HG03354 (cell line): ENCODE measurements around the gene RNF32.
"Not testable (repeated sequence)": the region's sequence is repeated elsewhere in the genome, so short reads cannot be mapped to it uniquely, and the experiment has no call there.

Experiments
- ATAC-seq: cut with Tn5 transposase; IDR thresholded peaks from one replicate; pipeline ENCODE4 v1.9.1; 2021; ENCODE audit warnings: mild to moderate bottlenecking; ENCODE audit not compliant: unreplicated experiment, poor library complexity, severe bottlenecking

Gene RNF32

DNA sequence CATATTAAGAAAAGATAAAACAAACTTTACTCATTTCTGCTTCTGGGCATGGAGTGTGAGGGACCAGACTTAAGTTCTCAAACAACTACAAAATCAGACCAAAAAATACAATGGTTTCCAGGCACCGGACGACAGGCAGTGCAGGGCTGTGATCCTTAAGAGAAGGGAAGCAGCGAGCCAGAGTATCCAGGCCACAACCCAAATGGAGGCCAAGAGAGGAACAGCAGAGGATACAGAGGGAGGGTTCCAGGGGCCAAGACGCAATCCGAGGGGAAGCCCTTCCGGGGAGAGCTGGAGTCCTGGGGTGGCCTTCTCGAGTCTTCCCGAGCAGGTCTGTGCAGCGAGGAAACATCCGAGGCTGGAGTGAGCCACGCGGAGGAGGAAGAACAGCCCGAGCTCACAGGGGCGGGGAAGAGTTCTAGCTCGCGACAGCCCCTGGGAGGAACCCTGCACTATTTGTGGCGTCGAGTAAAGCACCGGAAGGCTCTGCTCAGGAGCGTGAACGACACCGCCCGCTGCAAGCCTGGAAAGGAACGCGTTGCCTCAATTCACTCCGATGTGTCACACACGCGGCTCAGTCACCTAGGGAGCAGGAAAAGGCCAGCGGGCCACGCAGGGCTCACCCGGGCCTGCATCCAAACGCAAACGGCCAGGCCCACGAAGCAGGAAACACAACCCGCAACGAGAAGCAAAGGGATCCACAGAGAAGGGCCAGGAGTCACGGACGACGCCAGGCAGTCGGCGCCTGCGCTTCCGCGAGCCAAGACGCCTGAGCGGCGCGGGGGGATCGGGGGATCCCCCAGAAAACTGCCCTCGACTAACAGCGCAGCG is 933 bp upstream of the RNF32 start:
- ATAC-seq, result no peak

DNA sequence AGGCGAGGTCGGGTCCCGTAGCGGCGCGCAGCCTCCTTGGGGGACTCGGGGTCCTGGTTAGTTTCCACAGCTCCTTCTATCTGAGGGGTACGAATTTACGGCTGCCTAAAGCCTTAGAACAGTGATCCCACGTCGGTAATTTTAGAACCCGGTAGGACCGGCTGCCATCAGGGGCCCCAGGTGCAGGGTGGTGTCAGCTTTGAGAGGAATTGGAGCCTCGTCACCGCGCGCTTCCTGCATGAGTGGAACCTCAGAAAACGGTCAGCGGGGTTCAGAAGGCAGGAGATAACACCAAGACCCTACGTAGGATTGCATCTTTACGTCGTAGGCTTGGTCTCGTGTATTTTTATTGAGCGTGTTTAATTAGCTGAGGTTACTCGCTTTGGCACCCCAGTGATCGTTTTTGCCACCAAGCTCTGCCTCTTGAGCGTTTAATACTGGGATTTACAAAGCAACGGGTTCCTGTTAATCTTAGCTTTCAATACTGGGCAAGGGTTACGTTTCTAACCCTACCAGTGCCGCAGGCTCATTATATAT is 443 bp downstream of the RNF32 start:
- peak; percentile 69 for ATAC-seq

DNA sequence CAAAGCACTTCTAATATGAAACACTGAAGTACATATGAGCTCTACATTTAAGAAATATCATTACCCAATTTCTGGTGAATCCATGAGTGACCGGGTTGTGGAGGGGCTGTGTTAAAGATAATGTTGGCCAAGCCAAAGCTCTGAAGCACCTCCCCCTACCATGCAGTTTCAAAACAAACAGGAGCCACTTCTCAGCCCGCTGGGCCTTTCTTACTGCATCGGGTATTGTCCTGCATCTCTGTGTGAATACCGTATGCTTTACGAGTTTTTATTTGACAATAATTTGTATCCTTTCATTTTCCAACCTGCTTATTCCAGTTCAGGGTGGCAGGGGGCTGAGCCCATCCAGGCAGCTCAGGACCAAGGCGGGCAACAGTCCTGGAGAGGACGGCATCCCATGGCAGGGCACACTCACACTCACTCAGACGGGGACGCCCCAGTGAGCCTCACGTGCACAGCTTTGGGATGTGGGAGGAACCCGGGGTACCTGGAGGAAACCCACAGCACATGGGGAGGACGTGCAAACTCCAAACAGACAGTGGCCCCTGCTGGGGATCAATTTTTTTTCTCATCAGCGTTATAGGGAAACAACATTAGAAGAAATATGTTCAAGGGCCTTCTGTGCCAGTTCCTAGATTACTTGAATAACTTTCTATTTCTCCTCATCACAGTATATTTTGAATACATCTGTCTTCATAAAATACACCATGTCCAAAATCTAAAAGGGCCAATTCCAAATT is 1.9 kb downstream of the RNF32 start:
- ATAC-seq, result no peak

DNA sequence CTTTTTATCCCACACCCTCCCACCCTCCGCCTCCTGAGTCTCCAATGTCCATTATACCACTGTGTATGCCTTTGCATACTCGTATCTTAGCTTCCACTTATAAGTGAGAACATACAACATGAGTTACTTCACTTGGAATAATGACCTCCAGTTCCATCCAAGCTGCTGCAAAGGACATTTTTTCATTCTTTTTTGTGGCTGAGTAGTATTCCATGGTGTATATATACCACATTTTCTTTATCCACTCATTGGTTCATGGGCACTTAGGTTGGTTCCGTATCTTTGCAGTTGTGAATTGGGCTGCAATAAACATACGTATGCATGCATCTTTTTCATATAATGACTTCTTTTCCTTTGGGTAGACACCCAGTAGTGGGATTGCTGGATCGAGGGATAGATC is 6.8 kb downstream of the RNF32 start:
- not testable (repeated sequence) for ATAC-seq

DNA sequence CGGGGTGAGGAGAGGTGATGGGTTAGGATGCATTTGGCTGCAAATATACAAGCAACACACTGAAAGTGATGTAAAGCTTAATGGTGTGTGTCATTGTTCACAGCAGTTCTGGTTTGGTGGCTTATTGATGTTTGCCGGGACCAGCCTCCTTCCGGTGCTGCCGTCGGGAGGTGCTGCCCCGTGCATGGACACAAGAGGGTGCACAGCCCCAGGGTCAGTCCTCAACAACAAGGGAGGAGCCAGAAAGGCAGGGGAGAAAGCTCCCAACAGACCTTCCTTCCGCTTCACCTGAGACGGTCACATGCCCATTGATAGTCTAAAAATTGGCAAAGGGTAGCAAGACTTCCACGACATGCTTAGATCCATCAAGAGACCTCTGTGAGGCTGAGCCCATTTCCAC is 9.5 kb downstream of the RNF32 start:
- no peak for ATAC-seq

DNA sequence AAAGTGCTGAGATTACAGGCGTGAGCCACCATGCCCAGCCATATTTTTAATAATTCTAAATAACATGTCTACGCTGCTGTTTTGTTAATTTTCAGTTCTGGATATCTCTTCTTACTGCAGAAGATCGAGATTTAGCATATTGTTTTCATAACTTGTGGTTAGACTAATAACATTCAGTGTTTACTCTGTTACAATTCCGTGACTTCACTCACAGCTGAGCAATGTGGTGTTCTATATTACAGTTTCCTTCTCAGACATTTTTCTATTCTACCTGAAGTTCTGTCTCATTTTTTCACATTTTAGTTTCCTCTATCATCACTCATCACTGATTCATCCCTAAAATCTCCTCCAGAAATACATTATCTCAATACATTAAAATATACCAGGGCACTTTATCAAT is 10.9 kb downstream of the RNF32 start:
- ATAC-seq, result no peak

DNA sequence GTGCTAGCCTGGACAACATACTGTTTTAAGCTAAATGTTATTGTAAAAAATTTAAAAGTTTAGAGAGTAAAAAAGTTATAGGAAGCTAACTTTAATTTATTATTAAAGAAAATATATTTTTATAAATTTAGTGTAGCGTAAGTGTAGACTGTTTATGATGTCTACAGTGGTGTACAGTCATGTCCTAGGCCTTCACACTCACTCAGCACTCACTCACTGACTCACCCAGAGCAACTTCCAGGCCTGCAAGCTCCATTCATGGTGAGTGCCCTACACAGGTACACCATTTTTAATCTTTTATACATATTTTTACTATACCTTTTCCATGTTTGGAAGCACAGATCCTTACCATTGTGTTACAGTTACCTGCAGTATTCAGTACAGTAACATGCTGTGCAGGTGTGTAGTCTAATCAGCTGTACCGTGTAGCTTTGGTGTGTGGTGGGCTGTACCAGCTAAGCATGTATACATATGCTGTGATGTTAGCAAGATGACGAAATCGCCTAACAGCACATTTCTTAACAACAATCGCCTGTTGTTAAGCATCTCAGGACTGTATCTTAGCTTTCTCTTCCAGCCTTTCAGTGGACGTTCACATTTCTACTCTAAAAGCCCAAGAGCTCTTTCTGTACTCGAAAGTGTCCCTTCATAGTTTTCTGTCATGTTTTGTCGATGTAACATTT is 12.5 kb downstream of the RNF32 start:
- no peak for ATAC-seq

DNA sequence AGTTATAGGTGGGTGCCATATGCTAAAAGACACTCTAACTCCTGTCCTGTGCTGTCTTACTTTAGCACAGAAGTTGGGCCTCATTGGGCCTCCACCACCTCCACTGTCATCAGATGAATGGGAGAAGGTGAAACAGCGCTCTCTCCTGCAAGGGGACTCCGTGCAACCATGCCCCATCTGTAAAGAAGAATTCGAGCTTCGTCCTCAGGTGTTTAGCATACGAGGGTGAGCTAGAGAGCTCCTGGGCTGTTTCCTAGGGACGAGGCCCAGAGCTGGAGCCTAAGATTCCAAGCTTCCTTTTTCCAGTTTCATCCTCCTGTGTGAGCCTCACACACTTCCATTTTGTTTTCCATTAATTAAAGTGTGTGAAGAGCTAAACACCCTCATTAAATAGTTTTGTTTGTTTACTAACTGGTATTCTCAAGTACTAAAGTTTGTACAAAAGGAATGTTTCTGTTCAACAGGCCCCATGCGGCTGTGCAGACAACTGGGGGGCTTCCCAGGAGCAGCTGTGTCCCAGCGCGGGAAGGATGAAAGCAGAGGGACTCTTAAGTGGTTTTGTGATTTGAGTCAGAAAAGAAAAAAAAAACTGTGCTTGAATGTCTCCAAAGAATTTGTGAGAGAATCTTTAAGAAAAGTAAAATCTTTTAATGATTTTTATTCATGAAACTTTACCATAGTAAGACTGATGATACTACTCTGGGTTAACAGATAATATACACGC is 14.1 kb downstream of the RNF32 start:
- no peak for ATAC-seq

DNA sequence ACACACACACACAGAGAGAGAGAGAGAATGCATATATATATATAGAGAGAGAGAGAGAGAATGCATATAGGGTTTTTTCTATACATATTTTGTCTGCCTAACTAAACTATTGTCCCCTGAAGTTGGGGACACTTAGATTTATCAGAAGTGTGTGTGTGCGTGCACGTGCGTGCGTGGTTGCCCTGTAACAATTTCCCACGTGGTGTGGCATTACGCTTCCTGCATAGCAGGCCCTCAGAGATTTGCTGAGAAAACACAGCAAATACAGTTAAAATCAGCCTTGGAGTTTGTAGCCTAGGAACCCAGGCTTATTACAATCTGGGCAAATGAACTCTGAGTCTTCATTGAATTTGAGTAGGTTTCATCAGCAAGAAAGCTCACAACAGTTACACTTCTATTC is 14.7 kb downstream of the RNF32 start:
- no peak for ATAC-seq

DNA sequence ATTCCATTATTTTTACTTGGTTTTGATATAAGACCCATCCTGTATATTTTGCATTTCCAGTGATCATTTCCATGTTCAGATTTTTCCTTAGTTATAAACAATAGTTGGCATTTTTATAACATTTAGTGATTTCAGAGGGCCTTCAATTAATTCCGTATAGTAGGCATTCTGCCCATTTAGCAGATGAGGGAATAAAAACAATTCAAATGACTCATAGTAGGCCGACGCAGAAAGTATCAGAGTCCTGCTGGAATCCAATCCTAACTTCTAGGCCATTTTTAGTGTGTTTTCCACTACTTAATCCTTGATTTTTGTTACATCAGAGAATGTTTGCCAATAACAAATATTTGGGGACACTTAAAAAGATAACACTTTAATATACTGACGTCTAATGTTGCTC is 15.4 kb downstream of the RNF32 start:
- ATAC-seq, result no peak

DNA sequence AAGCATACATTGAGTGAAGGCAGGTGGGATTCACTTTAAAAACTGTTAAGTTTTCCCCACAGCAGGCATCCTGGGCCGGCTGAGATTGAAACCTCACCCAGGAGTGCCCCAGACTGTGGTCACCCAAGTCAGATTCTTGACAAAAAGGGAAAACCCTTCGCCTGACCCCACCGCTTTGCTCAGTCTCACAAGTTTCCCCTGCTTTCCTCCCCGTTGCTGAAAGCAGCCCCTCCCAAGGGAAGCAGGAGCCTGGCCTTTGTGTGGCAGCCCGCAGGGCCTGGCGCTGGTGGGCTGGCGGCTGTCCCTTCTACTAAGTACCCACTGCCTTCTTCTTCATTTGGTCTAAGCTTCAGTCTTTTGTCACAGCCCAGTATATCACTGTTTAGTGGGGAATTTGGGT is 16.0 kb downstream of the RNF32 start:
- ATAC-seq, result peak; percentile 48

DNA sequence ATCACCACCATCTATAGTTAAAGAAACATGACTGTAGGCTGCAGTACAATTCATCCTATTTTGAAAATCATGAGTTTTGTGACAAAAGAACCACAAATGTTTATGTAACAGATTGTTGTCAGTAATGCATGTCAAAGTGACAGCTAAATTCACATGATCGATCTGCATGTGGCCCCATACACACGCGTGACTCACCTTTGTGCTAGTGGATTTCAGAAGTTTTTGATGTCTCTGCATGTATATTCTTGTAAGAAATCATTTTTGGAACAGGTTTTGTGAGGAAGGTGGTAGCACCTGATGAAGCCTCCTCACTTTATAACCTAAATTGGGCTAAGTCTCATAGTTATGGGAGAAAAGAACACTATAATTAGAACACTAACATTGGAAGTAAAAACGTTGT is 17.1 kb downstream of the RNF32 start:
- no peak for ATAC-seq

DNA sequence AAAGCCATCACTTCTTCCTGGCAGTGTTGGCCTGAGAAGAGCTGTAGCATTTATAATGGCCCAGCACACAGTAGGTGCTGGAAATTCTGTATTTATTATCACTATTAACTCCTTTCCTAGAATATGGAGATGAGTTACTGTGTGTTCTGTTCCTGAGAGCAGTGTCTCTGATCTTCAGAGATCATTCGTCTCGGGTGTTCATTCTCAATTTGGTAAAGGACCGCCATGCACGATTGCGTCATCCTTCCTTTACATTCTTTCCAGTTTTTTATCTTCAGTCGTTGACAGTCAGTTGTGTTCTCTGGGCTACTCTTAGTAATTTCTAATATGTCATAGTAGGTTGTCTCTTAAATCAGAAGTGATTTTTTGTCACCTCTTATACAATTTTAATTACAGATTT is 18.6 kb downstream of the RNF32 start:
- ATAC-seq, result no peak

DNA sequence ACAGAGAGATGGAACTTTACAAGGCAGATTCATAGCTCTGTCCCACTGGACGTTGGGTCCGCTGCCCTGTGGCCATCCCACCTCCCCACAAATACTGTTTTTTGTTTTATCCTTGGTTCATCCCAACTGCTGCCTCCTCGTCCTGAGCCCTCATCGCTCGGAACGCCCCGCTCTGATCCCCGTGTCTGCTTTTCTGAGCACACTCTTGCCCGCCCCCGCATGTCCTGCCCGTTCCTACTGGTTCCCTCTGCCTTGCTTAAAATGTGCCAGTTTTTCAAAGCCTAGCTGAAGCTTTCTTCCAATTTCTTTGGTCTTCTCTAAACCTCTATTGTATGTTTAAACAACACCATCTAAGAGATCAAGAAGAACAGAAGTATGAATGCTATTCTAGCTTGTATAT is 19.4 kb downstream of the RNF32 start:
- no peak for ATAC-seq

DNA sequence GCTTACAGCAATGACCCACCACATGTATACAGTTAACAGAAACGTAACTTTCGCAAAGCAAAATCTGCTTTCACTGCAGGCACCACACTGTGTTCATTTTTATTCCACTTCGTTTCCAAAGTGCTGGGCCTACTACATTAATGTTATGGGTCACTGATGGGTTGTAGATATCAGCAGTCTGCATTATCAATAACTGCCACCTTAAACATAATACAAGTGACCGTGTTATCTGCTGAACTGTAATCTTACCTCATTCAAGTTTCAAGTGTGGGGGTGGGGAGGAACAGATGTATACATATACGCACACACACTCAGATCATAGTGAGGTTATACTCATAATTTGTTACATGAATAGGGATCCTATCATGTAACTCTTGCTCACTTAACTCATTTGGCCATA is 21.1 kb downstream of the RNF32 start:
- ATAC-seq, result no peak

DNA sequence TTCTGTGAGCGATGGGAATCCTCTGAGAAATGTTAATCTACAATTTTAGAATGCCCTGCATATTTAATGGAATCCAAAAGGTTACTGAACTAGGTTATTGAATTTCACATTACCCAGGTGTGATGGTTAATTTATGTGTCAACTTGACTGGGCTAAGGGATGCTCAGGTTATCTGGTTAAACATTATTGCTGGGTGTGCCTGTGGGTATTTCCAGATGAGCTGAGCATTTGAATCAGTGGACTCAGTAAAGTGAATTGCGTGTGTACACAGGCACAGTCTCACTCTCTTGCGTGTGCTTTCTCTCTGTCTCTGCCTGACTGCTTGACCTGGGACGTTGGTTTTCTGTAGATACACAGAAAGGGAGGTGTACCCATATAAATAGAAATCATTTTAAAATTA is 21.7 kb downstream of the RNF32 start:
- no peak for ATAC-seq

DNA sequence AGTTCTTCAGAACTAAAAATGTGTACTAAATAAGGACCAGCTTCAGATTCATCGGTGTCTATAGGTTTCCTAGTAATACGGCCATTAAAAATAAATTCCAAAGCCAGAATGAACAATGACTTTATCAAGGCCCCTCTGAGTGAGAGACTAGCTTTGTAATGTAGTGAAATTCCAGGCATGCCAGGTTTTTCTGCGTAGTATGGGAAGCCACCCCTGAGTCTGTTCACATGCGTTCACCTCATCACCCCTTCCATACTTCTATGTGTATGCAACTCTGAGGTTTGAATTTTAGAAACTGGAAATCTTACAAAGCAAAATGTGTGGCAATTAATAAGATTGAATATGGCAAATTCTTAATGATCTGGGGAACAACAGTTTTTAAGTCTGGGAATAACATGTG is 24.5 kb downstream of the RNF32 start:
- ATAC-seq, result no peak

DNA sequence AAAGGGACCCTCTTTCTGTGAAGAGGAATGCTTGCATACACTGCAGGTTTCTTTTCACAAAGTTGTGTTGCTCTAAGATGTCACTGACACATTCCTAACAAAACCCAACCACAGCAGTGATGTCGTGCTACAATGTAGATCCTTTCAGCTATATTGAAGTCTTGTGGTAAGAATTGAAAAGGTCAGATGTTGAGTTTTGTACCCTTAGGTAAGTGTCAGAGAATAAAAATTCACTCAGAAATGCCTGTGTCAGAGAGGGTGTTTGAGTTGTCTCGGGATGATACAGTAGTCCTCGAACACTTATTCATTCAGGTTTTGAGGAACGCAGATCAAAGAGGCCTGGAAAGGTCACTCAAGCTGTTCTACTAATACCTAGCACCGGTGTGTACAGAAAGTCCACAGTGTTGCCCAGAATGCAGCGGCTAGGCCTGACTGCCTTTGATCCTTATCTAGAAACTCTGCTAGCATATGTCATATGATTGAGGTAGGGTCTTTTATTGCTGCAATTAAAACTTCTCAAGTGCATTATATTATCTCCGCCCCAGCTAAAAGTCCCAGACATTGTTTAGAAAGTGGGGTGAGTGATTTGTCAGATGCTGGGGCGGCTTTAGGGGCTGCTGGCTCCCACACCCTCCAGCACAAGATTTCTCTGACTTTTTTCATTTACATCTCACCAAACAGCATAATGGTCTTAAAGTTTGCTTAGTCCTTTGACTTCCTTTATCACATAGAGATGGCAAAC is 26.0 kb downstream of the RNF32 start:
- ATAC-seq, result no peak

DNA sequence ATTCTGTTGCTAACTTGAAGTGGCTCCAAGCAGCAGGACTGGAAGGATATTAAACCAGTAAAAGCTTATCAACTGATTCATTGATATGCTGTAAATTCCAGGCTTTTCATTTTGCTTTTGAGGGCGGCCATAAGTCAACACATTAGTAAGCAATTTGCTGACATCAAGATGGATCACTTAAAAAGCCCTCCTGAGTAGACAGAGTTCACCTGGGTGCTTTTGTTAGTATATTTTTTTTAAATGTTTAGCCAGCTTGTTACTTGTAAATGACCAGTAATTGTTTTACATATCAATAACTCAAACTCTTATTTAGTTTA is 26.5 kb downstream of the RNF32 start:
- no peak for ATAC-seq
